ENCODE data around the gene CHST12.

GRCh38 chr7:2475678-2476015 lies 72.2 kb downstream of the CHST12 start:
- TF ChIP-seq CTCF (IDR thresholded peaks at IDR 0.05): no peak
- no peak for TF ChIP-seq POLR2A (IDR thresholded peaks at IDR 0.05)

Measured in adrenal gland (tissue), 5 donors.